OCI-LY7 (cell line): ENCODE data around the gene ARHGAP45.

Experiments
- EZH2phosphoT487 ChIP-seq: fragments of 200-600 bp; sonication (generic); IDR thresholded peaks from 2 replicates; pipeline ENCODE4 v1.6.1; 2018; ENCODE audit warnings: low read depth, borderline replicate concordance, mild to moderate bottlenecking, mixed run types, antibody characterized with exemption, low read length, moderate library complexity, mixed read lengths
- TF ChIP-seq, protein P1 (sequence below): fragments of 200-600 bp; sonication (generic); conservative IDR thresholded peaks from 2 replicates; pipeline ENCODE4 v1.5.1; 2014; ENCODE audit warnings: mild to moderate bottlenecking, antibody characterized with exemption, low read length, moderate library complexity, mixed read lengths

GRCh38 chr19:1032264-1032867 is 34.6 kb upstream of the ARHGAP45 start:
- TF ChIP-seq, protein P1, sequence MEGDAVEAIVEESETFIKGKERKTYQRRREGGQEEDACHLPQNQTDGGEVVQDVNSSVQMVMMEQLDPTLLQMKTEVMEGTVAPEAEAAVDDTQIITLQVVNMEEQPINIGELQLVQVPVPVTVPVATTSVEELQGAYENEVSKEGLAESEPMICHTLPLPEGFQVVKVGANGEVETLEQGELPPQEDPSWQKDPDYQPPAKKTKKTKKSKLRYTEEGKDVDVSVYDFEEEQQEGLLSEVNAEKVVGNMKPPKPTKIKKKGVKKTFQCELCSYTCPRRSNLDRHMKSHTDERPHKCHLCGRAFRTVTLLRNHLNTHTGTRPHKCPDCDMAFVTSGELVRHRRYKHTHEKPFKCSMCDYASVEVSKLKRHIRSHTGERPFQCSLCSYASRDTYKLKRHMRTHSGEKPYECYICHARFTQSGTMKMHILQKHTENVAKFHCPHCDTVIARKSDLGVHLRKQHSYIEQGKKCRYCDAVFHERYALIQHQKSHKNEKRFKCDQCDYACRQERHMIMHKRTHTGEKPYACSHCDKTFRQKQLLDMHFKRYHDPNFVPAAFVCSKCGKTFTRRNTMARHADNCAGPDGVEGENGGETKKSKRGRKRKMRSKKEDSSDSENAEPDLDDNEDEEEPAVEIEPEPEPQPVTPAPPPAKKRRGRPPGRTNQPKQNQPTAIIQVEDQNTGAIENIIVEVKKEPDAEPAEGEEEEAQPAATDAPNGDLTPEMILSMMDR, result no peak
- TF ChIP-seq EZH2phosphoT487, result no peak
